Naive thymus-derived CD4-positive, alpha-beta T cell (primary cell): Measurements from ENCODE around the gene JAKMIP1. TPM values are rescaled to one million over a fixed set of nuclear protein-coding genes. Genes with fewer than 3 reads are reported as not detected.

ENCODE experiments used
- ATAC-seq: fragments of 150-1000 bp; cut with Tn5 transposase; 2 replicates; pipeline ENCODE4 v1.10.0; 2021; ENCODE audit warnings: mild to moderate bottlenecking, moderate library complexity
- CTCF ChIA-PET: fragments of 350-600 bp; sonication (Branson Sonifier 250); formaldehyde crosslinking; loops from one replicate; lab custom pipeline; 2021; ENCODE audit warnings: antibody characterized with exemption; lab: Charles Lee
- POLR2A ChIA-PET: fragments of 350-600 bp; sonication (Branson Sonifier 250); formaldehyde crosslinking; loops from one replicate; lab custom pipeline; 2021; ENCODE audit warnings: antibody characterized with exemption, inconsistent platforms; lab: Charles Lee
- DNase-seq, 9 donors: peaks; one replicate each; pipeline versions ENCODE4 v3.0.0 to v3.0.0-alpha.2; 2020 to 2022; ENCODE audit warnings: mixed read lengths in 1 of 9
- H3K27ac ChIP-seq: one replicate; pipeline ENCODE4 v1.7.0; 2013; ENCODE audit warnings: mild to moderate bottlenecking, low read depth, low read length, moderate library complexity
- H3K27me3 ChIP-seq, 2 donors: one replicate each; pipeline ENCODE4 v1.7.0; 2013; ENCODE audit warnings: low read length in 2 of 2, mild to moderate bottlenecking in 2 of 2, moderate library complexity in 2 of 2; ENCODE audit not compliant: control insufficient read depth in 2 of 2, insufficient read depth in 2 of 2
- H3K36me3 ChIP-seq, 3 experiments: 1 replicate in 2 of 3; 2 replicates in 1 of 3; pipeline ENCODE4 v1.7.0; 2013; ENCODE audit warnings: low read length in 3 of 3, mild to moderate bottlenecking in 3 of 3, moderate library complexity in 1 of 3; ENCODE audit not compliant: insufficient read depth in 3 of 3, control insufficient read depth in 2 of 3
- H3K4me1 ChIP-seq, 2 donors: one replicate each; pipeline ENCODE4 v1.7.0; 2013; ENCODE audit warnings: low read length in 2 of 2, mild to moderate bottlenecking in 2 of 2, moderate library complexity in 1 of 2; ENCODE audit not compliant: control insufficient read depth in 2 of 2, insufficient read depth in 2 of 2
- H3K4me3 ChIP-seq: 2 replicates; pipeline ENCODE4 v1.7.0; 2013; ENCODE audit warnings: mild to moderate bottlenecking, low read length
- H3K9me3 ChIP-seq, 3 experiments: 1 replicate in 2 of 3; 2 replicates in 1 of 3; pipeline ENCODE4 v1.7.0; 2013; ENCODE audit warnings: low read length in 3 of 3; ENCODE audit not compliant: control insufficient read depth in 2 of 3
- H3K27ac Mint-ChIP-seq, 9 donors: one replicate each; pipeline ENCODE4 v1.8.0; 2020 to 2022; ENCODE audit warnings: mixed read lengths in 9 of 9, mild to moderate bottlenecking in 8 of 9, moderate library complexity in 5 of 9, inconsistent platforms in 2 of 9
- H3K27me3 Mint-ChIP-seq, 5 donors: one replicate each; pipeline ENCODE4 v1.8.0; 2021 to 2022; ENCODE audit warnings: mixed read lengths in 5 of 5, mild to moderate bottlenecking in 1 of 5
- H3K36me3 Mint-ChIP-seq, 5 donors: one replicate each; pipeline ENCODE4 v1.8.0; 2020 to 2022; ENCODE audit warnings: mixed read lengths in 5 of 5, mild to moderate bottlenecking in 3 of 5, inconsistent platforms in 1 of 5
- H3K4me1 Mint-ChIP-seq, 7 donors: one replicate each; pipeline ENCODE4 v1.8.0; 2020 to 2022; ENCODE audit warnings: mixed read lengths in 7 of 7, mild to moderate bottlenecking in 3 of 7, inconsistent platforms in 1 of 7
- H3K4me3 Mint-ChIP-seq, 10 donors: one replicate each; pipeline ENCODE4 v1.8.0; 2020 to 2022; ENCODE audit warnings: mild to moderate bottlenecking in 10 of 10, mixed read lengths in 10 of 10, moderate library complexity in 6 of 10, inconsistent platforms in 2 of 10
- H3K9me3 Mint-ChIP-seq, 11 donors: one replicate each; pipeline ENCODE4 v1.8.0; 2020 to 2022; ENCODE audit warnings: mixed read lengths in 11 of 11, mild to moderate bottlenecking in 4 of 11, inconsistent platforms in 1 of 11, moderate library complexity in 1 of 11
- intact Hi-C, 2 donors: fragments of 100-400 bp; cut with micrococcal nuclease; formaldehyde crosslinking; loops; one replicate each; pipeline ENCODE4 v1.15.1; 2023
- polyA plus RNA-seq, 2 donors: library from polyadenylated mRNA; unstranded; fragments of 300-500 nt; fragmentation: Illumina TruSeq; gene quantifications; one replicate each; pipeline ENCODE4 v1.2.3, GENCODE V29; 2021
- total RNA-seq, 6 experiments: library from RNA in 5 of 6; stranded (reverse) in 5 of 6; gene quantifications; 1 replicate in 5 of 6; 2 replicates in 1 of 6; pipeline ENCODE4 v1.2.3 and lab custom pipeline; 2021 to 2026

Gene JAKMIP1
- total and polyA plus RNA-seq, 7 experiments from 2014 or later, result 0.21 to 15.3 (median 2.4) TPM; not detected in 3

- Mint-ChIP-seq H3K36me3 (no peaks in the 10 kb centered on the region), H3K27me3 (peaks cover 0 to 2% (median 0%) of the 10 kb centered on the region in 5 donors), H3K4me1 (peaks cover 0 to 4% (median 0%) of the 10 kb centered on the region in 7 donors), H3K27ac (no peak overlapping the region), H3K4me3 (no peak overlapping the region), H3K9me3 (peaks cover 0 to 1% (median 0%) of the 10 kb centered on the region in 11 donors)
- ChIA-PET CTCF (no interaction called here), POLR2A (no interaction called here)
- no peaks in the 10 kb centered on the region for H3K4me1 ChIP-seq
- no peaks in the 10 kb centered on the region for H3K27me3 ChIP-seq
- H3K4me3 ChIP-seq, result no peak overlapping the region
- intact Hi-C loops, result no loop called here
- DNase-seq (no peak), ATAC-seq (no peak)
- H3K27ac ChIP-seq, result no peak overlapping the region
- H3K9me3 ChIP-seq, result no peaks in the 10 kb centered on the region
- H3K36me3 ChIP-seq, result no peaks in the 10 kb centered on the region
These were observed 76.4 kb downstream of the JAKMIP1 start for GRCh38 chr4:6123976-6124375.

- ChIA-PET CTCF (no interaction called here), POLR2A (no interaction called here)
- H3K4me1 Mint-ChIP-seq, result peaks cover 0 to 4% (median 0%) of the 10 kb centered on the region in 7 donors
- Histone ChIP-seq H3K4me3 (no peak overlapping the region), H3K27me3 (no peaks in the 10 kb centered on the region), H3K4me1 (no peaks in the 10 kb centered on the region), H3K9me3 (no peaks in the 10 kb centered on the region), H3K27ac (no peak overlapping the region), H3K36me3 (no peaks in the 10 kb centered on the region)
- no peak overlapping the region for H3K27ac Mint-ChIP-seq
- no peaks in the 10 kb centered on the region for H3K36me3 Mint-ChIP-seq
- ATAC-seq, result no peak
- DNase-seq, result no peak
- no peak overlapping the region for H3K4me3 Mint-ChIP-seq
- intact Hi-C loops, result no loop called here
- H3K27me3 Mint-ChIP-seq, result no peaks in the 10 kb centered on the region
- peaks cover 0 to under 1% (median 0%) of the 10 kb centered on the region in 11 donors for H3K9me3 Mint-ChIP-seq
These were observed 76.8 kb downstream of the JAKMIP1 start for GRCh38 chr4:6123541-6123940.

DNA sequence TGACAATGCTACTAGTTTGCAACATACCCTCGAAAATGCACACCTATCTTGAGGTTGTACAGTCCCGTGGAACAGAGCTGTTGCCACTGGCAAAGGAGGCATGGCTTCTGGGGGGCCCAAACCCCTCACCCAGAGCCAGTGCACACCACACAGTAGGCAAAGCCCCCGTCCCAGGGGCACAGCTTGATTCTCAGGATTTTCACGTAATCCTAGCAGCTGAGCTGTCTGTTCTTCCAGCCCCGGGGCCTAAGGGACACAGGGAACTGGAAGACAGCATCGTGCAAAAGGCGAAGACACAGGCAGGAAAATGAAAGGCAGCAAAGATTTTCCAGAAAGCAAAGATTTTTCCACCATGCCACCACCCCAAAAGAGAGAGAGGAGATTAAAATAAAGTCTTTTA lies 77.2 kb downstream of the JAKMIP1 start:
- peaks cover 0 to under 1% (median 0%) of the 10 kb centered on the region in 5 donors for H3K36me3 Mint-ChIP-seq
- Histone ChIP-seq H3K27me3 (no peaks in the 10 kb centered on the region), H3K36me3 (no peaks in the 10 kb centered on the region), H3K27ac (no peak overlapping the region), H3K4me3 (no peak overlapping the region), H3K9me3 (no peaks in the 10 kb centered on the region), H3K4me1 (no peaks in the 10 kb centered on the region)
- no peak for ATAC-seq
- ChIA-PET CTCF (no interaction called here), POLR2A (no interaction called here)
- no peak for DNase-seq
- peaks cover 0 to 4% (median 0%) of the 10 kb centered on the region in 7 donors for H3K4me1 Mint-ChIP-seq
- H3K27ac Mint-ChIP-seq, result no peak overlapping the region
- no peaks in the 10 kb centered on the region for H3K9me3 Mint-ChIP-seq
- H3K27me3 Mint-ChIP-seq, result no peaks in the 10 kb centered on the region
- intact Hi-C loops, result no loop called here
- H3K4me3 Mint-ChIP-seq, result no peak overlapping the region

- Mint-ChIP-seq H3K9me3 (no peaks in the 10 kb centered on the region), H3K36me3 (peaks cover 0 to 1% (median 0%) of the 10 kb centered on the region in 5 donors), H3K4me1 (peaks cover 0 to 4% (median 0%) of the 10 kb centered on the region in 7 donors), H3K4me3 (no peak overlapping the region), H3K27ac (no peak overlapping the region), H3K27me3 (no peaks in the 10 kb centered on the region)
- no peak for ATAC-seq
- POLR2A ChIA-PET, result no interaction called here
- H3K4me3 ChIP-seq, result no peak overlapping the region
- intact Hi-C loops, result no loop called here
- no peaks in the 10 kb centered on the region for H3K9me3 ChIP-seq
- DNase-seq, result no peak
- H3K4me1 ChIP-seq, result no peaks in the 10 kb centered on the region
- no peak overlapping the region for H3K27ac ChIP-seq
- CTCF ChIA-PET, result no interaction called here
- no peaks in the 10 kb centered on the region for H3K27me3 ChIP-seq
- H3K36me3 ChIP-seq, result no peaks in the 10 kb centered on the region
These were observed 77.9 kb downstream of the JAKMIP1 start for GRCh38 chr4:6122496-6122895.

DNA sequence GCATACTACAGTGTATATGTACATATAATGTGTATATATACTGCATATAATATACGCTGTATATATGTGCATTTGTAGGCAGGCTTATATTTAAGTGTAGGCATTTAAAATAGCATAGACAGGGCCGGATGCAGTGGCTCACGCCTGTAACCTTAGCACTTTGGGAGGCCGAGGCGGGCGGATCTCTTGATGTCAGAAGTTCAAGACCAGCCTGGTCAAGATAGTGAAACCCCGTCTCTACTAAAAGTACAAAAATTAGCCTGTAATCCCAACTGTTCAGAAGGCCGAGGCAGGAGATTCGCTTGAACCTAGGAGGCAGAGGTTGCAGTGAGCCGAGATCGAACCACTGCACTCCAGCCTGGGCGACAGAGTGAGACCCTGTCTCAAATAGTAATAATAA lies 78.4 kb downstream of the JAKMIP1 start:
- Mint-ChIP-seq H3K27me3 (peaks cover 0 to 4% (median 0%) of the 10 kb centered on the region in 5 donors), H3K4me3 (no peak overlapping the region), H3K4me1 (peaks cover 0 to 4% (median 0%) of the 10 kb centered on the region in 7 donors), H3K9me3 (no peaks in the 10 kb centered on the region), H3K27ac (no peak overlapping the region), H3K36me3 (peaks cover 0 to 1% (median 0%) of the 10 kb centered on the region in 5 donors)
- CTCF ChIA-PET, result no interaction called here
- no peaks in the 10 kb centered on the region for H3K9me3 ChIP-seq
- H3K36me3 ChIP-seq, result no peaks in the 10 kb centered on the region
- no peaks in the 10 kb centered on the region for H3K27me3 ChIP-seq
- no peaks in the 10 kb centered on the region for H3K4me1 ChIP-seq
- POLR2A ChIA-PET, result no interaction called here
- no peak overlapping the region for H3K27ac ChIP-seq
- ATAC-seq (no peak), DNase-seq (no peak)
- H3K4me3 ChIP-seq, result no peak overlapping the region
- intact Hi-C loops, result no loop called here

DNA sequence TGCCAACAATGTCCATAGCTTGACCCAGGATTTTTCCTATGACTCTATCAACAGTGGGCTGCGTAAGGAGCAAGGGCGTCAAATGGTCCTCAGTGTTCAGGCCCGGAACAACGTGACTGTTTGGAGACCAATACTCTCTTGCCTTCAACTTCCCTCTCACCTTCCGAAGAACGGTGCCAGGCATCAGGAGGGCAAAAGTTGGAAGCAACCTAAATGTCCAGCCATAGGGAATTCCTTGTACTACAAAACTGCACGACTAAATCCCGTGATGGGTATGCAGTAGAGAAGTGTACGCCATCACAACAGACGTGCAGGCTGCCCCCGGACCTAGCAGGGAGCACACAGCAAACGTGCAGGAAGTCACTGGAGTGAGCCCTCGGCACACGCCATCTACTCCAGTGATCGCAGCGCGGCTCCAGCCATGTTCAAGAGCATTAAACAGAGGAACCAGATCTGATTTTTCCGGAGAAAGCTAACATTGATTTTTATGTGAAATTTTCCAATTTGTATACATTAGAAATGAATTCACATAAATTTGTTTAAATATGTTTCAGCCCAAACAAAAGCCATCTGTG lies 79.0 kb downstream of the JAKMIP1 start:
- DNase-seq (no peak), ATAC-seq (no peak)
- ChIA-PET POLR2A (no interaction called here), CTCF (no interaction called here)
- peaks cover 0 to 9% (median 4%) of the 10 kb centered on the region in 5 donors for H3K27me3 Mint-ChIP-seq
- H3K4me3 Mint-ChIP-seq, result no peak overlapping the region
- Histone ChIP-seq H3K9me3 (no peaks in the 10 kb centered on the region), H3K4me1 (no peaks in the 10 kb centered on the region), H3K27me3 (no peaks in the 10 kb centered on the region), H3K27ac (no peak overlapping the region), H3K36me3 (no peaks in the 10 kb centered on the region), H3K4me3 (no peak overlapping the region)
- H3K9me3 Mint-ChIP-seq, result no peaks in the 10 kb centered on the region
- peaks cover 0 to 1% (median 0%) of the 10 kb centered on the region in 5 donors for H3K36me3 Mint-ChIP-seq
- intact Hi-C loops, result no loop called here
- H3K27ac Mint-ChIP-seq, result no peak overlapping the region
- peaks cover 0 to 7% (median 0%) of the 10 kb centered on the region in 7 donors for H3K4me1 Mint-ChIP-seq

- H3K4me3 Mint-ChIP-seq, result no peak overlapping the region
- Histone ChIP-seq H3K36me3 (no peaks in the 10 kb centered on the region), H3K4me3 (no peak overlapping the region), H3K27me3 (no peaks in the 10 kb centered on the region), H3K27ac (no peak overlapping the region), H3K4me1 (no peaks in the 10 kb centered on the region), H3K9me3 (no peaks in the 10 kb centered on the region)
- H3K27me3 Mint-ChIP-seq, result peaks cover 0 to 9% (median 4%) of the 10 kb centered on the region in 5 donors
- H3K27ac Mint-ChIP-seq, result no peak overlapping the region
- H3K36me3 Mint-ChIP-seq, result peaks cover 0 to 1% (median 0%) of the 10 kb centered on the region in 5 donors
- POLR2A ChIA-PET, result no interaction called here
- ATAC-seq (no peak), DNase-seq (no peak)
- CTCF ChIA-PET, result no interaction called here
- intact Hi-C loops, result no loop called here
- peaks cover 0 to 10% (median 0%) of the 10 kb centered on the region in 7 donors for H3K4me1 Mint-ChIP-seq
- H3K9me3 Mint-ChIP-seq, result no peaks in the 10 kb centered on the region
These were observed 80.0 kb downstream of the JAKMIP1 start for GRCh38 chr4:6120361-6120760.
